DOHH2 (cell line): Measurements from ENCODE around the gene PPP4R2.

Source experiments
- CTCF ChIP-seq: fragments of 200-600 bp; sonication (generic); IDR thresholded peaks from one replicate; pipeline ENCODE4 v1.5.1; 2014; ENCODE audit warnings: antibody characterized with exemption, mild to moderate bottlenecking, low read depth, low read length; ENCODE audit not compliant: poor library complexity, severe bottlenecking
- EZH2phosphoT487 ChIP-seq: fragments of 200-600 bp; sonication (generic); IDR thresholded peaks from 2 replicates; pipeline ENCODE4 v1.6.1; 2017; ENCODE audit warnings: borderline replicate concordance, mild to moderate bottlenecking, antibody characterized with exemption, low read length, moderate library complexity, mixed read lengths

DNA sequence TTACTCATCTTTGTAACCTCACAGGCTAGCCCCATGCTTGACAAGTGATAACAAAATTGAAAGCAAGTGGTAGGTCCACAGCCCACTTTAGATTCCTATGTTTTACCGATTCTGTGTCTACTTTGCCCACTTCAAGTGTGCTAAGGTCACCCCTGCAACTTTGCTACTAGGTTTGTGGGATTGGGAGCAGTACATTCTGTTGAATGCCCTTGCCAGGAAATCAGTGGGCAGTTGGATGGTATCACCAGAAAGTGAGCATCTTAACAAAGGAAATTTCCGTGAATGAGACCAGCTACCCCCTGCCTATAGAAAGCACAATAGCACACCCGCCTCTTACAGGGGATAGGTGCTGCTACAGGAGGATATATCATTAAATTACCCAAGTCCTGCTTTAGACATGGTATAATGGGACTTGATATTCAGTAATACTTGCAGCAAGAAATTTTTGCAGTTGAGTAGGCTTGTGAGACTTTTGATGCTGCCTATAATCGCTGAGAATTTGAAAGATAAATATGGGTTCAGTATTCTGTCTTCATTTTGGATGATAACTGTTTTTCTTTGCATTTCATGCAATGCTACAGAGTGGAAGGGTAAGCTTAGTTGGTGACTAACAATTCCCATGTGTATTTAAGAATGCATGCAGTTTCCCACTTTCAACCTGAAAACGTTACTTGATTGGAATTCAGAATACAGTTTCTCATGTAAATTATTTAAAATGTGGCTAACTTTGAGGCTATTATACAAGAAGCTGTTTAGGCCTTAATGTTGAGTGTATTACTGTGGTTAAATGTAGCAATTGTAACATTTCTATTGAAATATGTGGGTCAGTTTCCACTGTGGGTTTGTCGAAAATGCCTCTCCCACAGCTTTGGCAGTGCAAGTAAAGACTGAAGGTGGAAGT lies 74.3 kb downstream of the PPP4R2 start:
- TF ChIP-seq CTCF: no peak
- TF ChIP-seq EZH2phosphoT487: no peak
